ENCODE measurements around the gene NLGN4Y. TPM values are rescaled to one million over a fixed set of nuclear protein-coding genes. Genes with fewer than 3 reads are reported as not detected.

NLGN4Y gene
- not detected in 2 replicates for total RNA-seq

GRCh38 chrY:14524272-14525231 lies at the start of gene NLGN4Y:
Gene NLGN4Y (plus strand): TSS chrY:14524529. CDS start chrY:14622120, 97,591 bp downstream.

